Breast epithelium (tissue), 4 donors: Measurements from ENCODE around the gene MPEG1. TPM values are rescaled to one million over a fixed set of nuclear protein-coding genes. Genes with fewer than 3 reads are reported as not detected.

Source experiments
- DNase-seq, 2 donors: peaks; one replicate each; pipeline ENCODE4 v3.0.0-alpha.2; 2019; ENCODE audit warnings: low spot score in 2 of 2
- H3K27ac ChIP-seq, 2 donors: fragments of 200-600 bp; sonication (generic) in 1 of 2; one replicate each; pipeline ENCODE4 v1.5.1; 2016 to 2019; ENCODE audit warnings: mild to moderate bottlenecking in 1 of 2
- H3K27me3 ChIP-seq, 2 donors: fragments of 200-600 bp; sonication (generic) in 1 of 2; one replicate each; pipeline versions ENCODE4 v1.5.1 to v1.6.0; 2017 to 2019; ENCODE audit warnings: control low read depth in 1 of 2, mild to moderate bottlenecking in 1 of 2
- H3K36me3 ChIP-seq: fragments of 200-600 bp; one replicate; pipeline ENCODE4 v1.5.1; 2019
- H3K4me1 ChIP-seq, 2 donors: fragments of 200-600 bp; sonication (generic); one replicate each; pipeline ENCODE4 v1.5.1; 2016 to 2019; ENCODE audit warnings: control low read depth in 1 of 2
- H3K4me3 ChIP-seq, 3 donors: fragments of 200-600 bp; sonication (generic); 1 replicate in 2 of 3; 2 replicates in 1 of 3; pipeline ENCODE4 v1.5.1; 2016 to 2019; ENCODE audit warnings: mild to moderate bottlenecking in 3 of 3, moderate library complexity in 2 of 3
- H3K9me3 ChIP-seq, 2 donors: fragments of 200-600 bp; sonication (generic) in 1 of 2; one replicate each; pipeline ENCODE4 v1.5.1; 2016 to 2019; ENCODE audit warnings: control low read depth in 1 of 2
- POLR2A ChIP-seq: fragments of 450-650 bp; IDR thresholded peaks from one replicate; pipeline ENCODE4 v1.6.1; 2016; ENCODE audit warnings: antibody characterized with exemption, mild to moderate bottlenecking, moderate library complexity
- POLR2AphosphoS5 ChIP-seq, 3 donors: sonication (generic); formaldehyde crosslinking; IDR thresholded peaks; one replicate each; pipeline ENCODE4 v1.6.1; 2017; ENCODE audit warnings: antibody characterized with exemption in 3 of 3
- intact Hi-C: fragments of 100-400 bp; cut with DNase I; formaldehyde crosslinking; loops from one replicate; pipeline ENCODE4 v1.15.1; 2023; ENCODE audit warnings: low total_unique reads
- total RNA-seq, 3 donors: library from RNA; depleted of rRNA; stranded (reverse); fragments of >200 nt; gene quantifications; one replicate each; pipeline ENCODE4 v1.1.0, GENCODE V29; 2016
- TF ChIP-seq, protein P1 (sequence below), 3 donors: fragments of 450-650 bp; IDR thresholded peaks; one replicate each; pipeline ENCODE4 v1.5.1; 2016 to 2017; ENCODE audit warnings: antibody characterized with exemption in 3 of 3, mild to moderate bottlenecking in 3 of 3, moderate library complexity in 3 of 3

The MPEG1 gene
- total RNA-seq, 3 donors from 2014 or later, result 2.6 to 65.4 (median 13.2) TPM

- Histone ChIP-seq H3K36me3 (no peaks in the 10 kb centered on the region), H3K27ac (peak overlapping the region in 1 of 2 donors; percentile 27), H3K4me1 (peaks cover 0 to 3% of the 10 kb centered on the region in 2 donors), H3K27me3 (no peaks in the 10 kb centered on the region), H3K9me3 (no peaks in the 10 kb centered on the region), H3K4me3 (no peak overlapping the region)
- TF ChIP-seq POLR2AphosphoS5 (IDR thresholded peaks at IDR 0.05), result no peak
- TF ChIP-seq, protein P1, sequence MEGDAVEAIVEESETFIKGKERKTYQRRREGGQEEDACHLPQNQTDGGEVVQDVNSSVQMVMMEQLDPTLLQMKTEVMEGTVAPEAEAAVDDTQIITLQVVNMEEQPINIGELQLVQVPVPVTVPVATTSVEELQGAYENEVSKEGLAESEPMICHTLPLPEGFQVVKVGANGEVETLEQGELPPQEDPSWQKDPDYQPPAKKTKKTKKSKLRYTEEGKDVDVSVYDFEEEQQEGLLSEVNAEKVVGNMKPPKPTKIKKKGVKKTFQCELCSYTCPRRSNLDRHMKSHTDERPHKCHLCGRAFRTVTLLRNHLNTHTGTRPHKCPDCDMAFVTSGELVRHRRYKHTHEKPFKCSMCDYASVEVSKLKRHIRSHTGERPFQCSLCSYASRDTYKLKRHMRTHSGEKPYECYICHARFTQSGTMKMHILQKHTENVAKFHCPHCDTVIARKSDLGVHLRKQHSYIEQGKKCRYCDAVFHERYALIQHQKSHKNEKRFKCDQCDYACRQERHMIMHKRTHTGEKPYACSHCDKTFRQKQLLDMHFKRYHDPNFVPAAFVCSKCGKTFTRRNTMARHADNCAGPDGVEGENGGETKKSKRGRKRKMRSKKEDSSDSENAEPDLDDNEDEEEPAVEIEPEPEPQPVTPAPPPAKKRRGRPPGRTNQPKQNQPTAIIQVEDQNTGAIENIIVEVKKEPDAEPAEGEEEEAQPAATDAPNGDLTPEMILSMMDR (IDR thresholded peaks at IDR 0.05), result no peak
- no peak for TF ChIP-seq POLR2A
- no peak for DNase-seq
- intact Hi-C loops, result loop anchor here (1.0 kb wide), 1 partner anchor 20 kb away; the partner anchor contains the start of gene DTX4
Observed at GRCh38 chr11:59191890-59192289, 20.8 kb downstream of the MPEG1 start.

DNA sequence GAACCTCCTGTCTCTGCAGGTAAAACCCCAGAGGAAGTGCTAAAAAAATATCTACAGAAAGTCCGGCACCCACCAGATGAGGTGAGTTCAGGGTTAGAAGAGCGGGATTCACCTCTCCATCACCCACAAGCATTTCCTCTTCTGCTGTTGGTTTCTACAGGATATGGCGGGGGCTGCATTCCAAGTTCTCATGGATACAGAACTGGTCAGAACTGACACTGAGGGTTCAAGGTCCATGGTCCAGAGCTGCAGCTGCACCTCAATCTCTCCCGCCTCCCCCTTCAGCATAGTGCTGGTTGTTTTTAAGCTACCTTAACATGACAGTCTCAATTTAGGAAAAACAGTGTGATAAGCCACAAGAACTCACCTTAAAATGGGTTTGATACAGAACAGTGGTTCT is 21.6 kb downstream of the MPEG1 start:
- H3K4me1 ChIP-seq, result peaks cover 0 to 3% of the 10 kb centered on the region in 2 donors
- H3K4me3 ChIP-seq, result no peak overlapping the region
- intact Hi-C loops, result no loop called here
- no peaks in the 10 kb centered on the region for H3K9me3 ChIP-seq
- TF ChIP-seq, protein P1 (IDR thresholded peaks at IDR 0.05), result no peak
- no peak for TF ChIP-seq POLR2AphosphoS5 (IDR thresholded peaks at IDR 0.05)
- no peak for TF ChIP-seq POLR2A
- no peaks in the 10 kb centered on the region for H3K27me3 ChIP-seq
- H3K36me3 ChIP-seq, result no peaks in the 10 kb centered on the region
- no peak overlapping the region for H3K27ac ChIP-seq
- no peak for DNase-seq

- Histone ChIP-seq H3K9me3 (no peaks in the 10 kb centered on the region), H3K36me3 (no peaks in the 10 kb centered on the region), H3K27me3 (no peaks in the 10 kb centered on the region), H3K4me3 (no peak overlapping the region), H3K4me1 (peaks cover 0 to 5% of the 10 kb centered on the region in 2 donors), H3K27ac (peak overlapping the region in 1 of 2 donors; percentile 56)
- intact Hi-C loops, result no loop called here
- no peak for DNase-seq
- TF ChIP-seq, protein P1 (IDR thresholded peaks at IDR 0.05), result no peak
- TF ChIP-seq POLR2AphosphoS5 (IDR thresholded peaks at IDR 0.05), result no peak
Observed at GRCh38 chr11:59189986-59190385, 22.7 kb downstream of the MPEG1 start.

GRCh38 chr11:59188954-59189353 is 23.8 kb downstream of the MPEG1 start:
- no peak overlapping the region for H3K4me3 ChIP-seq
- H3K9me3 ChIP-seq, result no peaks in the 10 kb centered on the region
- no peaks in the 10 kb centered on the region for H3K27me3 ChIP-seq
- H3K36me3 ChIP-seq, result no peaks in the 10 kb centered on the region
- no peak for DNase-seq
- H3K4me1 ChIP-seq, result peaks cover 0 to 5% of the 10 kb centered on the region in 2 donors
- no peak overlapping the region for H3K27ac ChIP-seq
- intact Hi-C loops, result no loop called here
- TF ChIP-seq POLR2AphosphoS5 (IDR thresholded peaks at IDR 0.05) (no peak), POLR2A (no peak)
- TF ChIP-seq, protein P1 (IDR thresholded peaks at IDR 0.05), result no peak

DNA sequence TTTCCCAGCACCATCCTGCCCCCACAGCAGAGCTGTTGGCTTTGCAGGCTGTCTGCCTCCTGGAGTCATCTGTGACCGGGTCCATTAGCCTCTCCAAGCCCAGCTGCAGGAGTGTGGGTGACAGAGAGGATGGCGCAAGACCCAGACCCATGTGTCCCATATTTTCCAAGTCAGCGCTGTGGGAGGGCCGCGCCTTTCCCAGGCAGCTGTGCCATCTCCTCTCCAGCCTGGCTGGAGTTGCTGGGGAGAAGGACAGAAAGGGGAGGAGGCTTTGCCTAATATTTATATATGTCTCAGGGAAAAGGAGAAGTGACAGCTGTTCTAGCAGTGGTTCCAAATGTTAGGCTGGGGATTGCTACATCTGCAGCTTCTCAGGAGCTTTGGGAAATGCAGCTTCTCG is 25.1 kb downstream of the MPEG1 start:
- Histone ChIP-seq H3K27me3 (no peaks in the 10 kb centered on the region), H3K36me3 (no peaks in the 10 kb centered on the region), H3K4me3 (no peak overlapping the region), H3K27ac (peak overlapping the region in 1 of 2 donors; percentile 81), H3K4me1 (peaks cover 0 to 9% of the 10 kb centered on the region in 2 donors), H3K9me3 (no peaks in the 10 kb centered on the region)
- intact Hi-C loops, result no loop called here
- no peak for DNase-seq
- TF ChIP-seq, protein P1 (IDR thresholded peaks at IDR 0.05), result no peak
- TF ChIP-seq POLR2AphosphoS5 (IDR thresholded peaks at IDR 0.05), result no peak
- no peak for TF ChIP-seq POLR2A
